Liver (tissue), 9 donors: ENCODE results near the gene GNLY. TPM values are rescaled to one million over a fixed set of nuclear protein-coding genes. Genes with fewer than 3 reads are reported as not detected.

Experiments used
- DNase-seq: peaks from one replicate; pipeline ENCODE4 v3.0.0-alpha.2; 2017; ENCODE audit warnings: low spot score
- H3K27ac ChIP-seq, 2 donors: one replicate each; pipeline ENCODE4 v1.7.0; 2013; ENCODE audit warnings: inconsistent platforms in 2 of 2, low read length in 2 of 2, control low read depth in 1 of 2, low read depth in 1 of 2, mild to moderate bottlenecking in 1 of 2
- H3K27me3 ChIP-seq, 4 donors: one replicate each; pipeline versions ENCODE4 v1.6.1 to v1.7.0; 2013; ENCODE audit warnings: low read length in 3 of 4, inconsistent platforms in 1 of 4, mild to moderate bottlenecking in 1 of 4, moderate library complexity in 1 of 4; ENCODE audit not compliant: control insufficient read depth in 4 of 4, insufficient read depth in 4 of 4
- H3K36me3 ChIP-seq, 4 donors: one replicate each; pipeline versions ENCODE4 v1.6.1 to v1.7.0; 2013; ENCODE audit warnings: low read length in 3 of 4, mild to moderate bottlenecking in 3 of 4, low read depth in 1 of 4, moderate library complexity in 1 of 4; ENCODE audit not compliant: control insufficient read depth in 4 of 4, insufficient read depth in 3 of 4
- H3K4me1 ChIP-seq, 4 donors: one replicate each; pipeline versions ENCODE4 v1.6.1 to v1.7.0; 2013; ENCODE audit warnings: low read length in 3 of 4, mild to moderate bottlenecking in 3 of 4, moderate library complexity in 1 of 4; ENCODE audit not compliant: control insufficient read depth in 4 of 4, insufficient read depth in 4 of 4
- H3K4me3 ChIP-seq, 3 donors: one replicate each; pipeline versions ENCODE4 v1.6.1 to v1.7.0; 2013; ENCODE audit warnings: low read length in 3 of 3, control low read depth in 1 of 3, low read depth in 1 of 3, mild to moderate bottlenecking in 1 of 3
- H3K9ac ChIP-seq, 2 donors: one replicate each; pipeline ENCODE4 v1.7.0; 2013; ENCODE audit warnings: low read length in 2 of 2, mild to moderate bottlenecking in 2 of 2, moderate library complexity in 2 of 2, control low read depth in 1 of 2, low read depth in 1 of 2
- H3K9me3 ChIP-seq, 4 donors: one replicate each; pipeline versions ENCODE4 v1.6.1 to v1.7.0; 2013; ENCODE audit warnings: low read length in 3 of 4; ENCODE audit not compliant: control insufficient read depth in 4 of 4
- EGR1 ChIP-seq, 2 donors: IDR thresholded peaks; 2 replicates each; pipeline ENCODE4 v1.6.1; 2016 to 2018; ENCODE audit warnings: antibody characterized with exemption in 2 of 2, low read depth in 2 of 2
- FOXA1 ChIP-seq: IDR thresholded peaks from 2 replicates; pipeline ENCODE4 v1.6.1; 2016; ENCODE audit warnings: antibody characterized with exemption
- FOXA2 ChIP-seq: IDR thresholded peaks from 2 replicates; pipeline ENCODE4 v1.6.1; 2016; ENCODE audit warnings: antibody characterized with exemption
- GABPA ChIP-seq, 2 donors: IDR thresholded peaks in 1 of 2; conservative IDR thresholded peaks in 1 of 2; 2 replicates each; pipeline ENCODE4 v1.6.1; 2016; ENCODE audit warnings: antibody characterized with exemption in 2 of 2, mild to moderate bottlenecking in 1 of 2, moderate library complexity in 1 of 2
- HNF4A ChIP-seq, 2 donors: conservative IDR thresholded peaks; 2 replicates each; pipeline ENCODE4 v1.6.1; 2016; ENCODE audit warnings: antibody characterized with exemption in 2 of 2, mild to moderate bottlenecking in 2 of 2
- HNF4G ChIP-seq: IDR thresholded peaks from 2 replicates; pipeline ENCODE4 v1.6.1; 2016; ENCODE audit warnings: antibody characterized with exemption
- JUND ChIP-seq, 2 donors: IDR thresholded peaks; 2 replicates each; pipeline ENCODE4 v1.6.1; 2016; ENCODE audit warnings: antibody characterized with exemption in 2 of 2
- NR2F2 ChIP-seq: IDR thresholded peaks from 2 replicates; pipeline ENCODE4 v1.6.1; 2016; ENCODE audit warnings: antibody characterized with exemption
- RAD21 ChIP-seq, 2 donors: IDR thresholded peaks; 2 replicates each; pipeline ENCODE4 v1.6.1; 2016; ENCODE audit warnings: antibody characterized with exemption in 2 of 2, mild to moderate bottlenecking in 2 of 2
- RXRA ChIP-seq, 2 donors: IDR thresholded peaks; 2 replicates each; pipeline ENCODE4 v1.6.1; 2017 to 2018; ENCODE audit warnings: antibody characterized with exemption in 2 of 2, mild to moderate bottlenecking in 1 of 2
- SP1 ChIP-seq: IDR thresholded peaks from 2 replicates; pipeline ENCODE4 v1.6.1; 2018; ENCODE audit warnings: antibody characterized with exemption, mild to moderate bottlenecking
- TAF1 ChIP-seq: conservative IDR thresholded peaks from 2 replicates; pipeline ENCODE4 v1.6.1; 2016; ENCODE audit warnings: antibody characterized with exemption, mild to moderate bottlenecking
- YY1 ChIP-seq: IDR thresholded peaks from 2 replicates; pipeline ENCODE4 v1.6.1; 2016; ENCODE audit warnings: antibody characterized with exemption, mild to moderate bottlenecking
- WGBS: extraction: QIAGEN DNeasy Blood & Tissue Kit; methylation state at CpG from one replicate; pipeline ENCODE4 v1.1.7; 2013; 5-methylcytosine and 5-hydroxymethylcytosine counted together
- polyA plus RNA-seq, 2 donors: library from polyadenylated mRNA; stranded (reverse) in 1 of 2; unstranded in 1 of 2; fragments of 200-250 nt in 1 of 2; fragments of >200 nt in 1 of 2; fragmentation: Nextera tagmentation in 1 of 2; extraction: Ambion mirVana in 1 of 2; gene quantifications; one replicate each; pipeline versions ENCODE4 v1.2.1 to v1.2.3, GENCODE V29; 2013 to 2015
- total RNA-seq, 2 donors: library from RNA; depleted of rRNA; stranded (reverse); fragments of >200 nt; gene quantifications; one replicate each; pipeline ENCODE4 v1.2.3, GENCODE V29; 2014
- TF ChIP-seq, protein P1 (sequence below): IDR thresholded peaks from 2 replicates; pipeline ENCODE4 v1.6.1; 2016; ENCODE audit warnings: antibody characterized with exemption
- TF ChIP-seq, protein P2 (sequence below): IDR thresholded peaks from 2 replicates; pipeline ENCODE4 v1.6.1; 2016; ENCODE audit warnings: antibody characterized with exemption
- TF ChIP-seq, protein P3 (sequence below): IDR thresholded peaks from 2 replicates; pipeline ENCODE4 v1.6.1; 2016; ENCODE audit warnings: antibody characterized with exemption
- TF ChIP-seq, protein P4 (sequence below): IDR thresholded peaks from 2 replicates; pipeline ENCODE4 v1.6.1; 2016; ENCODE audit warnings: antibody characterized with exemption, mild to moderate bottlenecking
- TF ChIP-seq, protein P5 (sequence below): fragments of 150-350 bp; IDR thresholded peaks from 2 replicates; pipeline ENCODE4 v1.5.1; 2017; ENCODE audit warnings: improper control_type of control experiment, low read depth, low read length; ENCODE audit not compliant: missing input control
- donor health status: healthy.
- donor health status: healthy.
- donor health status: healthy.
- donor health status: healthy.
- donor health status: healthy.

The GNLY gene
- total RNA-seq (under 1 TPM in 1 of 2 donors, not detected in 1; 0.75 TPM), polyA plus RNA-seq (1 to 10 TPM; 1.3 to 4.8 TPM)

DNA sequence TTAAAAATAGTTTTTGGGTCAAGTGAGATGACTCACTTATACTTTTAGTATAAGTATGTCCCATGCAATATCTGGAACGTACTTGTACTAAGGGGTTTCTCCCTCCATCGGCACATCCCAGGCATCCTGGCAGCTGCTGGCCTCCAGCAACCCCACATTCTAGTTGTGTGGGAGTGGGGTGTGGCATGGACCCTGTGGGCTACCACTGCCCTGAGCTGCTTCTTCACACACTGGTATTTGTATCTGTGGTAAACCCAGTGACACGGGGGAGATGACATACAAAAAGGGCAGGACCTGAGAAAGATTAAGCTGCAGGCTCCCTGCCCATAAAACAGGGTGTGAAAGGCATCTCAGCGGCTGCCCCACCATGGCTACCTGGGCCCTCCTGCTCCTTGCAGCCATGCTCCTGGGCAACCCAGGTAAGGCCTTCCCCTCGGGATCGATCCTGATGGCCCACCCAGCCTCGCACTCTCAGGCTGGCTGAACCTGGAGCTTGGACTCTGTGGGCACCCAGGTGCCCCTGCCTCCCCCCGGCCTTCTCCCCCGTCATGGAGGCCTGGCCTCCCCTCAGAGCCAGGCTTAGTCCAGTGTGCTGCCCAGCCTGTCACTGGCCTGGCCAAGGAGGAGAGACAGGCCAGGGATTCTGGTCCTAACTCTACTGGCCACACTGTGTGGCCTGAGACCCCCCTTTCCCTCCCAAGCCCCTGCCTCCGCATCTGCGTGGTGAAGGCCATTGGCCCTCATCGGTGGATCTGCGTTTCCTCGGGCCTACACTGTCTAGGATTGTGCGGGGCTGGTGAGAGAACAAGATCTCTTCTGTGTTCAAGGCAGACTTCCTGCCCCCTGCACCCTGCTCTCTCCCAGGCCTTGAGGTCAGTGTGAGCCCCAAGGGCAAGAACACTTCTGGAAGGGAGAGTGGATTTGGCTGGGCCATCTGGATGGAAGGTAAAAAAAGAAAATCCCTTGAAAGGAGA, at the start of gene GNLY:
Gene GNLY, plus strand, starts transcription at position 307 of the 974 bp plus-strand sequence. Its CDS starts 61 bp downstream, at position 368.
- Histone ChIP-seq H3K27me3 (no peaks in the 10 kb centered on the region), H3K27ac (no peak within 1 kb of the TSS), H3K9me3 (no peaks in the 10 kb centered on the region), H3K4me1 (no peaks in the 10 kb centered on the region), H3K36me3 (no peaks in the 10 kb centered on the region), H3K9ac (no peak within 1 kb of the TSS), H3K4me3 (no peak within 1 kb of the TSS)
- WGBS, result 93% methylated on average over 15 of the region's 15 CpGs
- no peak for DNase-seq
- TF ChIP-seq YY1 (no peak), EGR1 (IDR thresholded peaks at IDR 0.05; ENCODE audit: low read depth in 2 of 2) (no peak), FOXA2 (no peak), RXRA (IDR thresholded peaks at IDR 0.05) (no peak), RAD21 (IDR thresholded peaks at IDR 0.05) (no peak), JUND (IDR thresholded peaks at IDR 0.05) (no peak), TAF1 (no peak), HNF4A (conservative IDR thresholded peaks at IDR 0.05) (no peak), NR2F2 (no peak), GABPA (IDR thresholded peaks at IDR 0.05 in 1 of 2, conservative IDR thresholded peaks at IDR 0.05 in 1 of 2) (no peak), FOXA1 (no peak), HNF4G (no peak)
- TF ChIP-seq, protein P1, sequence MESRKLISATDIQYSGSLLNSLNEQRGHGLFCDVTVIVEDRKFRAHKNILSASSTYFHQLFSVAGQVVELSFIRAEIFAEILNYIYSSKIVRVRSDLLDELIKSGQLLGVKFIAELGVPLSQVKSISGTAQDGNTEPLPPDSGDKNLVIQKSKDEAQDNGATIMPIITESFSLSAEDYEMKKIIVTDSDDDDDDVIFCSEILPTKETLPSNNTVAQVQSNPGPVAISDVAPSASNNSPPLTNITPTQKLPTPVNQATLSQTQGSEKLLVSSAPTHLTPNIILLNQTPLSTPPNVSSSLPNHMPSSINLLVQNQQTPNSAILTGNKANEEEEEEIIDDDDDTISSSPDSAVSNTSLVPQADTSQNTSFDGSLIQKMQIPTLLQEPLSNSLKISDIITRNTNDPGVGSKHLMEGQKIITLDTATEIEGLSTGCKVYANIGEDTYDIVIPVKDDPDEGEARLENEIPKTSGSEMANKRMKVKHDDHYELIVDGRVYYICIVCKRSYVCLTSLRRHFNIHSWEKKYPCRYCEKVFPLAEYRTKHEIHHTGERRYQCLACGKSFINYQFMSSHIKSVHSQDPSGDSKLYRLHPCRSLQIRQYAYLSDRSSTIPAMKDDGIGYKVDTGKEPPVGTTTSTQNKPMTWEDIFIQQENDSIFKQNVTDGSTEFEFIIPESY, result no peak
- TF ChIP-seq, protein P2, sequence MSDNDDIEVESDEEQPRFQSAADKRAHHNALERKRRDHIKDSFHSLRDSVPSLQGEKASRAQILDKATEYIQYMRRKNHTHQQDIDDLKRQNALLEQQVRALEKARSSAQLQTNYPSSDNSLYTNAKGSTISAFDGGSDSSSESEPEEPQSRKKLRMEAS, result no peak
- TF ChIP-seq, protein P3, sequence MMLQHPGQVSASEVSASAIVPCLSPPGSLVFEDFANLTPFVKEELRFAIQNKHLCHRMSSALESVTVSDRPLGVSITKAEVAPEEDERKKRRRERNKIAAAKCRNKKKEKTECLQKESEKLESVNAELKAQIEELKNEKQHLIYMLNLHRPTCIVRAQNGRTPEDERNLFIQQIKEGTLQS, result no peak

DNA sequence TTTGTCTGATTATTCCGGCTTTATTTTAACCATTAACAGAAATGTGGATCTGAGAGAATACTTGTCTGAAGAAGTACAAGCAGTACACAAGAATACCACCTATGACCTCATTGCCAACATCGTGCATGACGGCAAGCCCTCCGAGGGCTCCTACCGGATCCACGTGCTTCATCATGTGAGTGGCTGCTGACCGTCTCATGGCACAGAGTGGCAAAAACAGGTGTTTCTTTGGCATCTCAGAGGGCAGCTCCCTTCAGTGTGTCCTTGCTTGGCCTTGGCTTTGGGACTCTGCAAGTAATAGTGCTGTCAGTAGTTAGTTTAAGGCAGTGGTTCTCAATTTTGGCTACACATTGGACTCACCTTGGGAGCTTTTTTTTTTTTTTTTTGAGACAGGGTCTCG, 49.2 kb upstream of the GNLY start:
- no peak for DNase-seq
- no peaks in the 10 kb centered on the region for H3K27me3 ChIP-seq
- no peak overlapping the region for H3K27ac ChIP-seq
- H3K36me3 ChIP-seq, result peaks cover 17 to 86% (median 71%) of the 10 kb centered on the region in 4 donors
- no peaks in the 10 kb centered on the region for H3K9me3 ChIP-seq
- TF ChIP-seq RXRA (IDR thresholded peaks at IDR 0.05) (no peak), YY1 (no peak), HNF4G (no peak), RAD21 (IDR thresholded peaks at IDR 0.05) (no peak), SP1 (no peak), HNF4A (conservative IDR thresholded peaks at IDR 0.05) (no peak), JUND (IDR thresholded peaks at IDR 0.05) (no peak), NR2F2 (no peak), FOXA1 (no peak)
- TF ChIP-seq, protein P4, sequence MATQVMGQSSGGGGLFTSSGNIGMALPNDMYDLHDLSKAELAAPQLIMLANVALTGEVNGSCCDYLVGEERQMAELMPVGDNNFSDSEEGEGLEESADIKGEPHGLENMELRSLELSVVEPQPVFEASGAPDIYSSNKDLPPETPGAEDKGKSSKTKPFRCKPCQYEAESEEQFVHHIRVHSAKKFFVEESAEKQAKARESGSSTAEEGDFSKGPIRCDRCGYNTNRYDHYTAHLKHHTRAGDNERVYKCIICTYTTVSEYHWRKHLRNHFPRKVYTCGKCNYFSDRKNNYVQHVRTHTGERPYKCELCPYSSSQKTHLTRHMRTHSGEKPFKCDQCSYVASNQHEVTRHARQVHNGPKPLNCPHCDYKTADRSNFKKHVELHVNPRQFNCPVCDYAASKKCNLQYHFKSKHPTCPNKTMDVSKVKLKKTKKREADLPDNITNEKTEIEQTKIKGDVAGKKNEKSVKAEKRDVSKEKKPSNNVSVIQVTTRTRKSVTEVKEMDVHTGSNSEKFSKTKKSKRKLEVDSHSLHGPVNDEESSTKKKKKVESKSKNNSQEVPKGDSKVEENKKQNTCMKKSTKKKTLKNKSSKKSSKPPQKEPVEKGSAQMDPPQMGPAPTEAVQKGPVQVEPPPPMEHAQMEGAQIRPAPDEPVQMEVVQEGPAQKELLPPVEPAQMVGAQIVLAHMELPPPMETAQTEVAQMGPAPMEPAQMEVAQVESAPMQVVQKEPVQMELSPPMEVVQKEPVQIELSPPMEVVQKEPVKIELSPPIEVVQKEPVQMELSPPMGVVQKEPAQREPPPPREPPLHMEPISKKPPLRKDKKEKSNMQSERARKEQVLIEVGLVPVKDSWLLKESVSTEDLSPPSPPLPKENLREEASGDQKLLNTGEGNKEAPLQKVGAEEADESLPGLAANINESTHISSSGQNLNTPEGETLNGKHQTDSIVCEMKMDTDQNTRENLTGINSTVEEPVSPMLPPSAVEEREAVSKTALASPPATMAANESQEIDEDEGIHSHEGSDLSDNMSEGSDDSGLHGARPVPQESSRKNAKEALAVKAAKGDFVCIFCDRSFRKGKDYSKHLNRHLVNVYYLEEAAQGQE, result no peak
- TF ChIP-seq, protein P5, sequence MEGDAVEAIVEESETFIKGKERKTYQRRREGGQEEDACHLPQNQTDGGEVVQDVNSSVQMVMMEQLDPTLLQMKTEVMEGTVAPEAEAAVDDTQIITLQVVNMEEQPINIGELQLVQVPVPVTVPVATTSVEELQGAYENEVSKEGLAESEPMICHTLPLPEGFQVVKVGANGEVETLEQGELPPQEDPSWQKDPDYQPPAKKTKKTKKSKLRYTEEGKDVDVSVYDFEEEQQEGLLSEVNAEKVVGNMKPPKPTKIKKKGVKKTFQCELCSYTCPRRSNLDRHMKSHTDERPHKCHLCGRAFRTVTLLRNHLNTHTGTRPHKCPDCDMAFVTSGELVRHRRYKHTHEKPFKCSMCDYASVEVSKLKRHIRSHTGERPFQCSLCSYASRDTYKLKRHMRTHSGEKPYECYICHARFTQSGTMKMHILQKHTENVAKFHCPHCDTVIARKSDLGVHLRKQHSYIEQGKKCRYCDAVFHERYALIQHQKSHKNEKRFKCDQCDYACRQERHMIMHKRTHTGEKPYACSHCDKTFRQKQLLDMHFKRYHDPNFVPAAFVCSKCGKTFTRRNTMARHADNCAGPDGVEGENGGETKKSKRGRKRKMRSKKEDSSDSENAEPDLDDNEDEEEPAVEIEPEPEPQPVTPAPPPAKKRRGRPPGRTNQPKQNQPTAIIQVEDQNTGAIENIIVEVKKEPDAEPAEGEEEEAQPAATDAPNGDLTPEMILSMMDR, result no peak
- TF ChIP-seq, protein P2, result no peak
- TF ChIP-seq, protein P3, result no peak
- H3K4me1 ChIP-seq, result no peaks in the 10 kb centered on the region
- no peak overlapping the region for H3K4me3 ChIP-seq
- no peak overlapping the region for H3K9ac ChIP-seq
- 94% methylated on average over 8 of the region's 8 CpGs for WGBS
